ENCODE results near the gene NUDT15.

NUDT15 gene

DNA sequence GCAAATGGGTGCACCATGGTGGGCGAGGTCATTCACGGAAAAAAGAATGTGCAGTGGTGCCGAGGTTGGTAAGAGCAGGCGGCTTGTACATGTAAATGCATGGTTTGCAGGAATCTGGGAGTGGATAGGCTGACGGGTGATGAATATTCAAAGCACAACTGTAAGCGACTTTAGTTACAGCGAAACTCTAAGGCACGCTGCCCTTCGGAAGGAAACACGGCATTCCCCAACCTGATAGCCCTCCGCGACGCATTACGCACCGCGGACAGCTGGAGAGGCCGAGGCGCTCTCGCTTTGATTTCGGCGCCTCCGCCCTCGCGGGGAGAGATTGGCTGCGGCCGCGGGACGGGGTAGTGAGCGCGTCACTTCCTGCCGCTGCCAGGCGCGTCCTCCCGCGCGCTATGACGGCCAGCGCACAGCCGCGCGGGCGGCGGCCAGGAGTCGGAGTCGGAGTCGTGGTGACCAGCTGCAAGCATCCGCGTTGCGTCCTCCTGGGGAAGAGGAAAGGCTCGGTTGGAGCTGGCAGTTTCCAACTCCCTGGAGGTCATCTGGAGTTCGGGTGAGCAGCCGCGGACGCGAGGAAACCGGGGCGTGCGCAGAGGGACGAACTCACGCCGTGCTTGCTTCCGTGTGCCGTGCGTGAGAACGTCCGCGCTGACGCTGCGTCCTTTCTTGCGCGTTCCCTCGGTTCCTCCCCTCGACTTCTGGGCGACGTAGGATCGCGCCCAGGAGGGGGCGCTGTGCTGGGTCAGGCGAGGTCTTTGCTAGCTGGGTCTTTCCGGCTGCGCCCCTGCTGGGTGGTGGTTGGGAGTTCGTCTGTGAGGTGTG is at the start of gene NUDT15:
Gene NUDT15, plus strand, starts transcription at position 381 of the 828 bp plus-strand sequence. Its CDS starts 21 bp downstream, at position 402.
- no peaks in the 10 kb centered on the region for H3K27me3 ChIP-seq (replicated peaks)
- in situ Hi-C loops (cut with HindIII; ENCODE audit: low pct_ligation_motif_present, low sequenced_read_pairs), result no loop called here
- TF ChIP-seq, protein P1, sequence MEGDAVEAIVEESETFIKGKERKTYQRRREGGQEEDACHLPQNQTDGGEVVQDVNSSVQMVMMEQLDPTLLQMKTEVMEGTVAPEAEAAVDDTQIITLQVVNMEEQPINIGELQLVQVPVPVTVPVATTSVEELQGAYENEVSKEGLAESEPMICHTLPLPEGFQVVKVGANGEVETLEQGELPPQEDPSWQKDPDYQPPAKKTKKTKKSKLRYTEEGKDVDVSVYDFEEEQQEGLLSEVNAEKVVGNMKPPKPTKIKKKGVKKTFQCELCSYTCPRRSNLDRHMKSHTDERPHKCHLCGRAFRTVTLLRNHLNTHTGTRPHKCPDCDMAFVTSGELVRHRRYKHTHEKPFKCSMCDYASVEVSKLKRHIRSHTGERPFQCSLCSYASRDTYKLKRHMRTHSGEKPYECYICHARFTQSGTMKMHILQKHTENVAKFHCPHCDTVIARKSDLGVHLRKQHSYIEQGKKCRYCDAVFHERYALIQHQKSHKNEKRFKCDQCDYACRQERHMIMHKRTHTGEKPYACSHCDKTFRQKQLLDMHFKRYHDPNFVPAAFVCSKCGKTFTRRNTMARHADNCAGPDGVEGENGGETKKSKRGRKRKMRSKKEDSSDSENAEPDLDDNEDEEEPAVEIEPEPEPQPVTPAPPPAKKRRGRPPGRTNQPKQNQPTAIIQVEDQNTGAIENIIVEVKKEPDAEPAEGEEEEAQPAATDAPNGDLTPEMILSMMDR (IDR thresholded peaks at IDR 0.05; ENCODE audit: low read depth, low read length, missing control alignments), result peak; percentile 99

DNA sequence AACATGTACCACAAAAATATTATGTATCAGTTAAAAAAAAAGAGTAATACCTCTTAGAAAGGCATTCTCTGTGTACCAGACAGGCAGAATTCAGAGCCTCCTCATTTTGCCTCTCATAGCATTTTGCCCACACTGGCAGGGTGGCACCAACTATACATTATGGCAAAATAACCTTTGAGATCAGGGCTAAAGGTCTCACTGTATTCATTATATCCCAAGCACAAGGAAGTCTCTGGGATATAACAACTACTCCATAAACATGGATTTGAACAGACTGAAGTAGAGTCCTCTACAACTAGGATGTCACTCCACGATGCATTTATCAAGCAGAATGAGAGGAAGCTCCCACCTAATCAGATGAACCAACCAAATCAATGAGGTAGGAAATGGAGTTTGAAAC is 47.1 kb upstream of the NUDT15 start:
- Histone ChIP-seq H3K4me3 (ENCODE audit: low read depth, low read length) (no peak overlapping the region), H3K36me3 (replicated peaks) (peaks cover 6% of the 10 kb centered on the region), H3K27me3 (replicated peaks) (no peaks in the 10 kb centered on the region), H3K27ac (no peak overlapping the region)
- DNase-seq, result no peak
- TF ChIP-seq, protein P1 (IDR thresholded peaks at IDR 0.05; ENCODE audit: low read depth, low read length, missing control alignments), result no peak
- in situ Hi-C loops (cut with HindIII; ENCODE audit: low pct_ligation_motif_present, low sequenced_read_pairs), result no loop called here

More for the DNA sequence above, at the start of gene NUDT15:
- peak; percentile 90 for DNase-seq
- Histone ChIP-seq H3K27ac (peak within 1 kb of the TSS; percentile 98), H3K36me3 (replicated peaks) (no peaks in the 10 kb centered on the region), H3K4me3 (ENCODE audit: low read depth, low read length) (peak within 1 kb of the TSS; percentile 83)

DNA sequence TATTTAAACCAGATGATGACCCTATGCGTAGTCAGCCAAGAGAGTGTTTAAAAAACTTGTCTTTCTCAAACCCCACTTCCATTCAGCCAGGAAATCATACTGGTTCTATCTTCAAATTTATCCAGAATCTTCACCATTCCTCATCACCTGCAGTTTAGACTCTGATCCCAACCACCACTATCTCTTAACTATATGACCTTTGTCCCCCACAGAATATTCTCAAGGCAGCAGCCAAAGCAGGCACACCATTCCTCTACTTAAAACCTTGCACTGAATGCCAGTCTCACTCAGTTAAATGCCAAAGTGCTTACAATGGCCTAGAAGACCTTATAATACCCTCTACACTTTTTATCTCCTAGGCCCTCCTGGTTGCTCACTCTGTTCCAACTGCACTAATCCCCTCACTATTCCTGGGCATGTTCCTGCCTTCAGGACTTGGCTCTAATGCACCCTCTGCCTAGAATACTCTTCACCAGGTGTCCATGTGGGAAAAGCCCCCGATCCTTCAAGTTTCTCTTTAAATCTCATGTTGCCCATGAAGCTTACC is 46.5 kb upstream of the NUDT15 start:
- Histone ChIP-seq H3K4me3 (ENCODE audit: low read depth, low read length) (no peak overlapping the region), H3K27ac (no peak overlapping the region), H3K27me3 (replicated peaks) (no peaks in the 10 kb centered on the region), H3K36me3 (replicated peaks) (peaks cover 3% of the 10 kb centered on the region)
- in situ Hi-C loops (cut with HindIII; ENCODE audit: low pct_ligation_motif_present, low sequenced_read_pairs), result no loop called here
- no peak for DNase-seq
- TF ChIP-seq, protein P1 (IDR thresholded peaks at IDR 0.05; ENCODE audit: low read depth, low read length, missing control alignments), result no peak

DNA sequence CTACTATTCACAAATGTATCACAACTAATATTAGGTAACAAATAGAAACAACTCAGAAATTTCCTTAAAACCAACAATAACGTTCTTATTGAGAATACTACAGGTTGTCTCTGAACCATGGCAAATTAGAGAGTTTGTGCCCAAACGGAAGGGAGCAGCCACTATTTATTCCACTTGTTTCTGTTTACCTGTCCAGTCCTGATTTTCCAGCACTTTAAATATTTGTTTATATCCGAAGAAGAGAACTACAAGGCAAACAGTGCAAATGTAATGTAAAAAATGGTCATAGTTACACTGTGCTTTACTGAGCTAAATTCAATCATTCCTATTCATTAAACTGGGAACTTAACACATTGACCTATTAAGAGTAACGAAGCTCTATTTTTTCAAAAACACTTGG is 45.7 kb upstream of the NUDT15 start:
- no peak overlapping the region for H3K4me3 ChIP-seq (ENCODE audit: low read depth, low read length)
- no peak for DNase-seq
- peaks cover 3% of the 10 kb centered on the region for H3K36me3 ChIP-seq (replicated peaks)
- no peak overlapping the region for H3K27ac ChIP-seq
- TF ChIP-seq, protein P1 (IDR thresholded peaks at IDR 0.05; ENCODE audit: low read depth, low read length, missing control alignments), result no peak
- H3K27me3 ChIP-seq (replicated peaks), result no peaks in the 10 kb centered on the region
- in situ Hi-C loops (cut with HindIII; ENCODE audit: low pct_ligation_motif_present, low sequenced_read_pairs), result no loop called here

DNA sequence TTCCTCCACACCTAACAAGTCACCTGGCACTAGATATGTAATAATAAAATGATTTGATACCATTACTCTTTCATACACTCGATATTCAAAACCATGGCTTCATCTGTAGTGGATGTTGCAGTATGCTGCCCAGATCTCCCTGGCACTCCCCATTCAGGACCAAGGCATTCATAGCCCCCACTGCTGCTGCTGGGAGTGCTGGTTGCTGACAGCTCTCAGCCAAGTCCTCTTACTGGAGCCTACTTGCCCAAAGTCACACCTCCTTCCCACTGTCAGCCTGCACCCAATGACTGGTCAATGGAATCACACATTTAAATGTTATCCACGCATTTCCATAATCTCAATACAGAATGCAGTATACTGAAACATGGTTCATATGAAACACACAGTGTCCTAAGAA is 40.1 kb upstream of the NUDT15 start:
- TF ChIP-seq, protein P1 (IDR thresholded peaks at IDR 0.05; ENCODE audit: low read depth, low read length, missing control alignments), result no peak
- in situ Hi-C loops (cut with HindIII; ENCODE audit: low pct_ligation_motif_present, low sequenced_read_pairs), result no loop called here
- no peak for DNase-seq
- no peak overlapping the region for H3K27ac ChIP-seq
- H3K36me3 ChIP-seq (replicated peaks), result no peaks in the 10 kb centered on the region
- H3K4me3 ChIP-seq (ENCODE audit: low read depth, low read length), result no peak overlapping the region
- no peaks in the 10 kb centered on the region for H3K27me3 ChIP-seq (replicated peaks)
